Nasal cavity respiratory epithelium epithelial cell of viscerocranial mucosa (primary cell): ENCODE measurements around the gene HMGCS2. TPM values are rescaled to one million over a fixed set of nuclear protein-coding genes. Genes with fewer than 3 reads are reported as not detected.

Source experiments
- total RNA-seq: library from RNA; depleted of rRNA; stranded (reverse); fragments of >200 nt; gene quantifications from 2 replicates; pipeline ENCODE4 v1.2.3, GENCODE V29; 2014

Gene HMGCS2
- 2.1 TPM in 1 of 2 replicates, not detected in the other for total RNA-seq

DNA sequence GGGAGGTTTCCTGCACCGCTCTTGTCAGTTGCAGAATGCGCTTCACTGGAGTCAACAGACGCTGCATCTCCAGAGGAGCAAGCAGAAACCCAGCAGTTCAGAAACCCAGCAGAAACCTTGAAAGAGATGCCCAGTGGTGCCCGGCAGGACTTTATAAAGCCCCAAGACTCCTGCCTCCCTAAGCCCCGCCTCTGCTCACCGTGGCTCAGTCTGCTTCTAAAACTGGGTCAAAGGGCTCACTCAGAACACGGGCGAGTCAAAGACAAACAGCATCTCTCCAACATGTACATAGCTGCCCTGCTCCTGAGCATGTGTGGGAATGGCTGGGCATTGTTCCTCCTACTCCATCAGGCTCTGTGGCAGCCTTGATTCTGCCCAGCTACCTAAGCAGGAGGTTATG is at the start of gene HMGCS2:
Gene HMGCS2 (minus strand): TSS at position 128 of the 400 bp plus-strand sequence. CDS start 61 bp downstream, at position 67.

DNA sequence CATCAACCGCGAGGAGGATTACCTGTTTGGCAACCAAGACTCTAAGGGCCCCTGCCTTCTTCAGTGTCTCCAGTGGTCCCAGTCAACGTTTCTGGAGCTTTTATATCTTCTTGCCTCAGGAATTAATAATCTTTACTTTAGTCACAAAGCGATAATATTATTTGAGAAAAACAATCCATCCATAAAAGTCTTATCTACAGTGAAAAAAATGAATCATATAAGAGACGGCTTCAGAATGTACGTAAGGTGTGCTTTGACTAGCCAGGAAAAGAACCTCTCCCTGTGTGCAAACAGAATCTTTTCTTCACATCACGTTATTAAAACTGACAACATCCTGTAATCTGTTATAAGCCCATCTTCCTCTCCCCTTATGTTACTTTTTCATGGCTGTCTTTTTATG is 42.7 kb upstream of the HMGCS2 start, which contains the start of gene REG4:
Gene REG4 (minus strand): TSS at position 74 of the 400 bp plus-strand sequence. CDS start 2,691 bp downstream, outside the sequence.

DNA sequence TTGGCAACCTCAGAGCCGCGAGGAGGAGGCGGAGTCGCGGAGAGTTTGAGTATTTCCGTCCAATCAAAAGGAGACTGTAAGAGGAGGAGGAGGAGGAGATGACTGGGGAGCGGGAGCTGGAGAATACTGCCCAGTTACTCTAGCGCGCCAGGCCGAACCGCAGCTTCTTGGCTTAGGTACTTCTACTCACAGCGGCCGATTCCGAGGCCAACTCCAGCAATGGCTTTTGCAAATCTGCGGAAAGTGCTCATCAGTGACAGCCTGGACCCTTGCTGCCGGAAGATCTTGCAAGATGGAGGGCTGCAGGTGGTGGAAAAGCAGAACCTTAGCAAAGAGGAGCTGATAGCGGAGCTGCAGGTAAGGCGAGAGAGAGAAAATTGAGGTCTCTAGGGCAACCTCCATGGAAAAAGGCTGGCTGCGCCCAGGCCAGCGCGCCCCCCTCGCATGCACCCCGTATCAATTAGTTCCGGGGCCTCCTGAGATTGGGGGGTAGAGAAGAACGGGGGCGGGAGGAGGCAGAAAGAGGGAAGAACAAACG is 56.8 kb downstream of the HMGCS2 start, which contains the start of gene PHGDH:
Gene PHGDH (plus strand): TSS at position 131 of the 538 bp plus-strand sequence. CDS start 89 bp downstream, at position 220.

Other genes starting within 250 kb of the HMGCS2 start
- 8.5 and 12.6 TPM in 2 replicates for gene ZNF697, start 120.6 kb downstream of the HMGCS2 start, total RNA-seq
- 170 and 347 TPM in 2 replicates for gene PHGDH, start 57.0 kb downstream of the HMGCS2 start, total RNA-seq
- not detected in 2 replicates for gene REG4, start 42.6 kb upstream of the HMGCS2 start, total RNA-seq
- gene ADAM30, start 127.6 kb upstream of the HMGCS2 start, total RNA-seq, result not detected in 2 replicates